Osteocyte (in vitro differentiated cells): ENCODE data around the gene R3HDM2. TPM values are rescaled to one million over a fixed set of nuclear protein-coding genes. Genes with fewer than 3 reads are reported as not detected.

Source experiments
- DNase-seq: peaks from one replicate; pipeline ENCODE4 v3.0.0; 2021; ENCODE audit warnings: mixed read lengths; ENCODE audit not compliant: unreplicated experiment; ENCODE audit errors: extremely low spot score
- H3K27ac Mint-ChIP-seq: one replicate; pipeline ENCODE4 v1.8.0; 2021; ENCODE audit warnings: mild to moderate bottlenecking, mixed read lengths; ENCODE audit not compliant: unreplicated experiment
- H3K27me3 Mint-ChIP-seq: one replicate; pipeline ENCODE4 v1.8.0; 2021; ENCODE audit warnings: mixed read lengths; ENCODE audit not compliant: unreplicated experiment
- H3K36me3 Mint-ChIP-seq: one replicate; pipeline ENCODE4 v1.8.0; 2021; ENCODE audit warnings: mixed read lengths; ENCODE audit not compliant: unreplicated experiment
- H3K4me1 Mint-ChIP-seq: one replicate; pipeline ENCODE4 v1.8.0; 2021; ENCODE audit warnings: mixed read lengths; ENCODE audit not compliant: unreplicated experiment
- H3K4me3 Mint-ChIP-seq: one replicate; pipeline ENCODE4 v1.8.0; 2021; ENCODE audit warnings: mild to moderate bottlenecking, moderate library complexity, mixed read lengths; ENCODE audit not compliant: unreplicated experiment
- H3K9me3 Mint-ChIP-seq: one replicate; pipeline ENCODE4 v1.8.0; 2021; ENCODE audit warnings: mixed read lengths; ENCODE audit not compliant: unreplicated experiment
- CTCF ChIP-seq: fragments of 200-600 bp; sonication (generic); IDR thresholded peaks from 2 replicates; pipeline ENCODE4 v1.5.0; 2021; ENCODE audit warnings: antibody characterized with exemption, mild to moderate bottlenecking, moderate library complexity
- total RNA-seq: library from RNA; stranded (reverse); gene quantifications from 2 replicates; pipeline ENCODE4 v1.2.1, GENCODE V29; 2021

The R3HDM2 gene
- total RNA-seq, 1 donor from 2014 or later: 65.0 TPM

- H3K9me3 Mint-ChIP-seq: no peaks in the 10 kb centered on the region
- no peak for DNase-seq
- no peak overlapping the region for H3K27ac Mint-ChIP-seq
- H3K27me3 Mint-ChIP-seq: no peaks in the 10 kb centered on the region
- no peak overlapping the region for H3K4me3 Mint-ChIP-seq
- H3K4me1 Mint-ChIP-seq: no peaks in the 10 kb centered on the region
- no peak for TF ChIP-seq CTCF
- peaks cover 30% of the 10 kb centered on the region for H3K36me3 Mint-ChIP-seq
Measured at GRCh38 chr12:57255916-57256315, 174.9 kb downstream of the R3HDM2 start.

GRCh38 chr12:57254506-57255280 lies 176.2 kb downstream of the R3HDM2 start:
- no peaks in the 10 kb centered on the region for H3K27me3 Mint-ChIP-seq
- no peaks in the 10 kb centered on the region for H3K9me3 Mint-ChIP-seq
- no peak overlapping the region for H3K27ac Mint-ChIP-seq
- H3K4me3 Mint-ChIP-seq: no peak overlapping the region
- TF ChIP-seq CTCF: no peak
- peaks cover 3% of the 10 kb centered on the region for H3K4me1 Mint-ChIP-seq
- H3K36me3 Mint-ChIP-seq: peaks cover 25% of the 10 kb centered on the region
- no peak for DNase-seq

- no peak within 1 kb of the TSS for H3K4me3 Mint-ChIP-seq
- TF ChIP-seq CTCF: no peak
- no peak within 1 kb of the TSS for H3K27ac Mint-ChIP-seq
- no peak for DNase-seq
- no peaks in the 10 kb centered on the region for H3K27me3 Mint-ChIP-seq
- peaks cover 6% of the 10 kb centered on the region for H3K36me3 Mint-ChIP-seq
- H3K9me3 Mint-ChIP-seq: no peaks in the 10 kb centered on the region
- H3K4me1 Mint-ChIP-seq: peaks cover 3% of the 10 kb centered on the region
Measured at GRCh38 chr12:57250956-57251355, 179.9 kb downstream of the R3HDM2 start, which contains the start of gene STAC3. Gene STAC3 (minus strand): TSS chr12:57251187. CDS start chr12:57249636, 1,551 bp downstream.

GRCh38 chr12:57250541-57250940 lies 180.3 kb downstream of the R3HDM2 start:
- Mint-ChIP-seq H3K27me3 (no peaks in the 10 kb centered on the region), H3K4me1 (peaks cover 3% of the 10 kb centered on the region), H3K4me3 (no peak overlapping the region), H3K36me3 (peaks cover 5% of the 10 kb centered on the region), H3K27ac (no peak overlapping the region), H3K9me3 (no peaks in the 10 kb centered on the region)
- no peak for TF ChIP-seq CTCF
- no peak for DNase-seq

GRCh38 chr12:57248934-57249742 lies 181.7 kb downstream of the R3HDM2 start:
- Mint-ChIP-seq H3K4me3 (no peak overlapping the region), H3K27ac (no peak overlapping the region), H3K9me3 (no peaks in the 10 kb centered on the region), H3K27me3 (no peaks in the 10 kb centered on the region), H3K4me1 (peaks cover 4% of the 10 kb centered on the region), H3K36me3 (peaks cover 6% of the 10 kb centered on the region)
- TF ChIP-seq CTCF: no peak
- no peak for DNase-seq
